Measurements from ENCODE around the gene CTDSP2.
A peak's percentile ranks its signal among the peaks of the same experiment; 100 is the strongest.
"Not testable (repeated sequence)": the region's sequence is repeated elsewhere in the genome, so short reads cannot be mapped to it uniquely, and the experiment has no call there.

CTDSP2 gene

DNA sequence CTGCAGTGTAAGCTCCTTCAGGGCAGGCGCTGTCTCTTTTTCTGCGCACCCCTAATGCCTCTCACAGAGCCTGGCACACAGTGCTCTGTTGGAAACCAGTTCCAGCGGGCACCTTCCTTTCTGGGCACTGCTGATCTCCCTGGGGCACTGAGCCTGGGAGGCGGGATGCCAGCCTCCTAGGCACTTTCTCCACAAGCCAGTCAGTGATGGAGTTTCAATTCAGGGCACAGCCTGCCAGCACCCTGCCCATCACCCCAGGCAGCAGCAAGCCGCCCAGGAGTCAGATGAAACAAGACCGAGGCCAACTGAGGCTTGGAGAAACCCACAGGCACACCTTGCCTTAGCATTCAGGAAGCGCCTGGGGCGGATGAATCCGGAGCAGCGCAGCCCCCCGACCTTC is 5.7 kb upstream of the CTDSP2 start:
- DNase-seq = no peak

DNA sequence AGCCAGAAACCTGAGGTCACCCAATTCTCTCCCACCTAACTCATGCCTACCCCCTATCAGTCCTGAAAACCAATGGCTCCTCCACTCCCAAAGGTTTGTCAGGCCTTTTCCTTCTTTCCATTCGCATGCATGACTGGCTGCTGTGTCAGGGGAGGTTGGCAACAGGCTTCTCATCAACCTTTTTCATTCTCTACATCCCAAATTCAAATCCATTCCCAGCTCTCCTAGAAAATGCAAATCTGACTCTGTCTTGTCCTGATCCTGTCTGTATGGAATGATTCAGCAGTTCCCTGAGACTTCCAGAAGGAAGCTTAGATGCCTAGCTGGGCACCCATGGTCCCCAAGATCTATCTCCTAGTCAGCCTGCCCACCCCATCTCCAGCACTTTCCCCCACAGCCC is 5.0 kb upstream of the CTDSP2 start:
- DNase-seq = no peak

- peak; percentile 34 for DNase-seq
Observed at GRCh38 chr12:57850854-57851430, 4.4 kb upstream of the CTDSP2 start.

- not testable (repeated sequence) for DNase-seq
Observed at GRCh38 chr12:57849447-57849846, 2.9 kb upstream of the CTDSP2 start.

DNA sequence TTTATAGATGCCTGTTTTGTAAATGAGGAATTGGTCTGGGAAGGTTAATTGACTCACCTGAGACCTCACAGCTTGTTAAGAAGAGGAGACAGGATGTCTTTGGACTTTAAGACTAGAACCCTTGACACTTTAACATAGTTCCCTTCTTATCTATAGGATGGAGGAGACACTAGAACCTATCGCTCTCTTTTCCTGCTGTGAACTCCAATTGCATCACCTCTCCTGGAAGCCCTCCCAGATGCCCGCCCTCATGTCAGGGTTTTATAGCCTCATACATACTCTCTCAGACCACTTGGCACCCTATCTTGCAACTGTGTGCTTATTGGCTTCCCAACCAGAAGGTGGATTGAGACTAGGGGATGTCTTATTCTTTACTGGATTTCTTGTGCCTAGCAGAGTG is 2.5 kb upstream of the CTDSP2 start:
- DNase-seq = no peak

- no peak for DNase-seq
Observed at GRCh38 chr12:57848208-57848607, 1.7 kb upstream of the CTDSP2 start.

- DNase-seq = no peak
Observed at GRCh38 chr12:57846285-57846576, 298 bp downstream of the CTDSP2 start.

- peak; percentile 35 for DNase-seq
Observed at GRCh38 chr12:57845478-57846284, 848 bp downstream of the CTDSP2 start.

DNA sequence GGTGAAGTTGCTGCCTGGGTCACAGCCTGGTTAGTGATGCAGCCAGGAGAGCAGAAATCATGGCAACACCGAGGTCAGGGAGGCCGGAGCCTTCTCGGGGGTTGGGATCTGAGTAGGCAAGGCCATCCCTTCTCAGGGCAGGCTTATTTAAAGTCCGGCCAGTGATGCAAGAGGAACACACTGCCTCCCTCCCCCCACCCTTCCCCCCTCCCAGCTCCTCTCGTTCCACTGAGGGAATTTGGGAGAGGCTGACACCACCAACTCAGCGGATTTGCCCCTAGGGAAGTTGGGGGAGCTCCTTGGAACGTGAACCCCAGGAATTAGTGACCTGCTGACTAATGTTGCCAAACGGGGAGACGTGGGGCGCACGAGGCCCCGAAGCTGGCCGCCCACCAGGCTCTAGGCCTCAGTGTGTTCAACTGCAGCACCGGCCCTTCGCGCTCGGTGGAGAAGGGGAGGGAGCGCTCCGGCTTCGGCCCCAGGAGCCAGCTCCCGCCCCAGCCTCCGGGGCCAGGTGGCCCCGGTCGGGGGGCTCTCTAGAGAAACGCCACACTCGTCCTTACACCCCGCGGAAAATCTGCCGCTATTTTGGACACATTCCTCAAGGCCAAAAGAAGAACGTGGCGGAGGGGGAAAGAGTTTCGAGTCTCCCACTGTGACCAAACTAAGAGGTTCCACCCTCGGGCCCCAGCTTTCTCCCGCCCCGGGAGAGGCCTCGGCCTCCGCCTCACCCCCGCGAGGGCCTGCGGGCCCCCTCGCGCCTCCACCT is 1.6 kb downstream of the CTDSP2 start:
- peak; percentile 65 for DNase-seq

- DNase-seq = no peak
Observed at GRCh38 chr12:57842342-57843294, 3.9 kb downstream of the CTDSP2 start.

GRCh38 chr12:57841445-57841844 is 5.1 kb downstream of the CTDSP2 start:
- no peak for DNase-seq

DNA sequence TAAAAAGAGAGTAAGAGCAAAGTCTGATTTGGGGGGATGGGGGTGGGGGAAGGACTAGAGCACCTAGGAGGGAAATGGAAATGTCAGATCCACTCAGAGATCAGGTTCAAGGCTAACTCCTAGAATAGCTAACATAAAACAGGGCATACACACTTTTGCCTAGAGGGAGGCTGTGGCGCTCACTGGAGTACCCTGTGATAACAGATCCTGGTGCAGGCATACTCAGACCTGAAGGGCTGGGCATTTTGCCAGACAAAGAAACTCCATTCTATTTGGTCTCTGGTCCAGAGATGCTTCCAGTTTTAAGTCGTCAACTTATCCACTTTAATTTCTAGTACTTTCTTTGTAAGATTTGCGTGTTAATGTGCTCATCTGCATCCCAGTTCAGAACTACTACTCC is 5.8 kb downstream of the CTDSP2 start:
- no peak for DNase-seq

DNA sequence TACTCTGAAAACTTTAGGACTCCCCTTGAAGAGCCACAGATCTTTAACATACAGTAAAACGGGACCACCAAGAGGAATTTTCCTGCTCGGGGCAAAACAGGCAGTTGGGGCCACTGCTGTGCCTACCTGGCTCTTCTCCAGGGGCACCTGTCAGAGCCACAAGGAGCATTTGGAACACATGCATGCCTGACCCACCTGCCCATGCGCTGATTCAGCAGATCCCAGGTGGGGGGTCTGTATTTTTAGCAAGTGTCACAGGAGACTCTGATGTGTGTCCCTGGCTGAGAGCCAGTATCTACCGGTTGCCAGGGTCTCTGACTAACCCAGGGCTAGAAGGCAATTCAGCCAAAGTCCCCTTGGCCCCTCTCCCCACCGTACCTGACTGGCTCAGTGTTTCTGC is 6.5 kb downstream of the CTDSP2 start:
- DNase-seq = no peak

DNA sequence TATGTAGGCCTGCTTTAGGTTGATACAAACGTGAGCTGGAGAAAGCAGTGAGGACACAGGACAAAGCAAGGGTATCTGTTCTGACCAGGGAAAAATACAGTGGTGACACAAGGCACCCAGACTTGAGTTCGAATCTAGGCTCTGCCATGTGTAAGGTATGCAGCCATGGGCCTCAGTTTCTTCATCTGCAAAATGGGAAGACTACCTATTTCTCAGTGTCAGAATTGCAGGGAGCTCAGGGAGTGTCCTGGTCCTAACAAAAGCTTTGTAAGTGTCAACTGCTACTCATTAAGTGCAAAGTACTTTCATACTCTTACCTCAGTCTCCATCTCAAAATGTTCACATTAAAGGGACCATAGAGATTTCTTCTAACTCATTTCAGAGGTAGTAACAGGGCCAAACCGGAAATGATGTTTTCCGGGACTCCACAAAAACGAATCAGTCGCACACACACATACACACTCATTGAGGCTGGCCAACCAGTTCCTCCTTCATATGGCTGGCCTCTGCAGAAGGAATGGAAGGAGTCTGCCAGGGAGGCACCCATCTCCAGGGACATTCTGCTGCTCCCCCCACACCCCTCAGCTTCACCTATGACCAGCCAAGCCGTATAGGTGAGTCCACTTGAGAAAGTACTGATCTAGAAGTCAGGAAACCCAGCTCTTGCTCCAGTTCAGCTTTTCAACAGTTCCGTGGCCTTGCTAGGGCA is 7.8 kb downstream of the CTDSP2 start:
- peak; percentile 59 for DNase-seq

- DNase-seq = peak; percentile 54
Observed at GRCh38 chr12:57837864-57838562, 8.5 kb downstream of the CTDSP2 start.

GRCh38 chr12:57836442-57837375 is 9.8 kb downstream of the CTDSP2 start:
- peak; percentile 77 for DNase-seq

DNA sequence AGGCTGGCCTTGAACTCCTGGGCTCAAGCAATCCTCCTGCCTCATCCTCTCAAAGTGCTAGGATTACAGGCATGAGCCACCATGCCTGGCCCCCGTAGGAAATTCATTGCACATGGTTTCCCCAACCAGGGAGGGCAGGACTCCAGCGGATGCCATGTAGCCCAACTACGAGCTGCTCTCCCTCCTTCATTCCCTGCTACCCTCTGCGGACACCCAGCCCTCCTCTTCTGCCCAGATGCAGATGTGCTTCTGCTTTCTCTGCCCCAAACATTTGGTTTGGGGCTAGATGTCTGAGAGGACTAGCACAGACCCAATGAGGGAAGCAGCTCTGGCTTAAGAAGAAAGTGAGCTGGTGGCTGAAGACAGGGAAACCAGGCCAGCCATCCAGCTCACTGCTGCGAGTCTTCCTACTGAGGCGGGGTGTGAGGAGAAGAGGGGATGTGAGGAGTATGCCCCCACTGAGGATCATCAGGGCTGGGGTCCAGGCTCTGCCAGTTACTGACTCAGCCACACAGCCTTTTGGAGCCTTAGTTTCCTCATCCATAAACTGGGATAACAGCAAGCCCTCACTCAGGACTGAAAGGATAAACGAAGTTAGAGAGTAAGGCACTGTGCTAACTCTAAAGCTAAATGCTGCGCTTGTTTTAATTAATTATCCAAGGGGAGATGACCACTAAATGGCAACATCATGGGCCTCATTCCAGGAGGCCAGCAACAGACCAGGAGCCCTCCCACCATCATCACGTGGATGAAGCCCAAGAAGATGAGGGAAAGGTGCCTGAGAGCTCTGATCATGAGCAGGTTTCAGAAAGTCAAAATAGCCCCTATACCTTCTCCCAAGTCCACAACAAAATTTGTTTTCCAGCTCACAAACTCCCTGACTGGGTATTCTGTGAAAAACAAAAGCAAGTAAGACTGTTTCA is 10.9 kb downstream of the CTDSP2 start:
- peak; percentile 75 for DNase-seq

DNA sequence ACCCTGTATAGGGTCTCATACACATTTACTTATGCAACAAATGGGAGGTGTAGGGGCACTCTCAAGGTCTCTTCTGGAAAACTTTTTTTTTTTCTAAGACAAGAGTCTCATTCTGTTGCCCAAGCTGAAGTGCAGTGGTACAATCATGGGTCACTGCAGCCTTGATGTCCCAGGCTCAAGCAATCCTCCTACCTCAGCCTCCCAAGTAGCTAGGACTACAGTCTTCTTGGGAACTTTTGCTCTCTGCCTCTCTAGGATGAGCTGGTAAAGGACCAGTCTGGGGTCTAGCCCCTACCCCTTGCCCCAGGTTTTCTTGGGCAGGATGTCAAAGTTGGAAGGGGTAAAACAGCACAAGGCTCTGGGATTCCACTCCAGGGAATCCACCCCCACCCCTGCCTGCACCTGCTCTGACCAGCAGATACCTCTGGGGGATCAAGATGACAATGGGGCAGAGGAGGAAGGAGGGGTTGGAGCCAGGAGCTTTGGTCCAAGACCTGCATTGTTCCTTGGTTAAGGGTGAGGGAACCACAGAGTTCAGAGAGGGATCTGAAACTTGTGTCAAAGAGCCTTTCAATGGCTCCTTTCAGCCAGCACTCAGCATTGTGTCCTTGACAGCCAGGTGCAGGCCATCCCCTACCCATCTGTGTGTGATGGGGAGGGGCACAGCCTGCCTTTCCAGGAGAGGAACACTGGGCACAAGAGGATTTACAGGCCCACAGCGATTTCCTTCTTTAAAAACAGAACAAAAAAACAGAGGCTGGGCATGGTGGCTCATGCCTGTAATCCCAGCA is 12.2 kb downstream of the CTDSP2 start:
- DNase-seq = peak; percentile 49
